HL-60 (cell line): Measurements from ENCODE around the gene FYN.

Source experiments
- DNase-seq, 2 experiments: peaks; one replicate each; pipeline ENCODE4 v3.0.0-alpha.2; 2010 to 2020; ENCODE audit warnings: low read depth in 1 of 2, low spot score in 1 of 2
- H3K27ac ChIP-seq: fragments of 250-450 bp; sonication (Bioruptor Pico); replicated peaks from 2 replicates; pipeline ENCODE4 v1.5.1; 2020; ENCODE audit warnings: mild to moderate bottlenecking, moderate library complexity
- H3K27me3 ChIP-seq: fragments of 250-450 bp; sonication (Bioruptor Pico); 2 replicates; pipeline ENCODE4 v1.5.1; 2021; ENCODE audit warnings: mild to moderate bottlenecking, moderate library complexity; ENCODE audit not compliant: insufficient read depth, poor library complexity, severe bottlenecking
- H3K4me3 ChIP-seq: replicated peaks from 2 replicates; pipeline ENCODE4 v1.5.1; 2011; ENCODE audit warnings: mild to moderate bottlenecking, control low read depth, low read length; ENCODE audit not compliant: insufficient read depth
- GABPA ChIP-seq: IDR thresholded peaks from 2 replicates; pipeline ENCODE4 v1.6.1; 2012; ENCODE audit warnings: low read depth
- POLR2AphosphoS5 ChIP-seq: IDR thresholded peaks from 2 replicates; pipeline ENCODE4 v1.6.1; 2012; ENCODE audit warnings: low read depth
- SPI1 ChIP-seq: IDR thresholded peaks from 2 replicates; pipeline ENCODE4 v1.6.1; 2012; ENCODE audit warnings: low read depth, mild to moderate bottlenecking, borderline replicate concordance
- TF ChIP-seq, protein P1 (sequence below): IDR thresholded peaks from one replicate; pipeline ENCODE4 v1.5.1; 2011; ENCODE audit warnings: low read length, control low read depth, inconsistent platforms; ENCODE audit not compliant: insufficient read depth
- TF ChIP-seq, protein P2 (sequence below): IDR thresholded peaks from 2 replicates; pipeline ENCODE4 v1.6.1; 2012; ENCODE audit warnings: low read depth; ENCODE audit not compliant: insufficient replicate concordance

FYN gene

DNA sequence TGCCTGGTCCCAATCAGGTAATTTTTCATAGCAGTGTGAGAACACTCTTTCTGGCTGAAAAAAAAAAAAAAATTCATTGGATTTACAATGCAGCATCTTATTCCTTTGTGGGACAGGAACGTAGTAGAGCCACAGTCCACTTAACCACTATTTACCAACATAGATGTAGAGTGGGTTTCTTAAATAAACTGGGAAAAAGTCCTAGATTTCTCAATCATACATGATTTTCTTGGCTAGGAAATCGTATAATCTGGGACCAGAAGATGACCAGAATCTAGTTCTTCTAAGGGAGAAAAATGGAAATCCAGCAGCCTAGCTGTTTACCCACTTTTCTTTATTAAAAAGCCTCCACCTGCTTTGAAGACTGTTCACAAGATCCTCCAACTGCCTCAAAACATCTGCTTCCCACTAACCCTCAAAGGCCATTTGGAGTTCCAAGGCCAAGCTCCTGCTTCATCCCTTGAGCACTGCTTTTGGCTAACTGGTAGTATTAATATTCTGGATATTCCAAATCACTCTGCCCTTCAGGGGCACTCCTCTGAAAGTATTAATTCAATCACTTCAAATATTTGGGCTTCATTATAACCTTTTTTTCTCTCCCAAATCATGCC, 70.4 kb downstream of the FYN start:
- DNase-seq, result no peak
- no peak overlapping the region for H3K4me3 ChIP-seq
- TF ChIP-seq, protein P1, sequence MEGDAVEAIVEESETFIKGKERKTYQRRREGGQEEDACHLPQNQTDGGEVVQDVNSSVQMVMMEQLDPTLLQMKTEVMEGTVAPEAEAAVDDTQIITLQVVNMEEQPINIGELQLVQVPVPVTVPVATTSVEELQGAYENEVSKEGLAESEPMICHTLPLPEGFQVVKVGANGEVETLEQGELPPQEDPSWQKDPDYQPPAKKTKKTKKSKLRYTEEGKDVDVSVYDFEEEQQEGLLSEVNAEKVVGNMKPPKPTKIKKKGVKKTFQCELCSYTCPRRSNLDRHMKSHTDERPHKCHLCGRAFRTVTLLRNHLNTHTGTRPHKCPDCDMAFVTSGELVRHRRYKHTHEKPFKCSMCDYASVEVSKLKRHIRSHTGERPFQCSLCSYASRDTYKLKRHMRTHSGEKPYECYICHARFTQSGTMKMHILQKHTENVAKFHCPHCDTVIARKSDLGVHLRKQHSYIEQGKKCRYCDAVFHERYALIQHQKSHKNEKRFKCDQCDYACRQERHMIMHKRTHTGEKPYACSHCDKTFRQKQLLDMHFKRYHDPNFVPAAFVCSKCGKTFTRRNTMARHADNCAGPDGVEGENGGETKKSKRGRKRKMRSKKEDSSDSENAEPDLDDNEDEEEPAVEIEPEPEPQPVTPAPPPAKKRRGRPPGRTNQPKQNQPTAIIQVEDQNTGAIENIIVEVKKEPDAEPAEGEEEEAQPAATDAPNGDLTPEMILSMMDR, result no peak
- TF ChIP-seq SPI1 (no peak), POLR2AphosphoS5 (no peak), GABPA (no peak)
- TF ChIP-seq, protein P2, sequence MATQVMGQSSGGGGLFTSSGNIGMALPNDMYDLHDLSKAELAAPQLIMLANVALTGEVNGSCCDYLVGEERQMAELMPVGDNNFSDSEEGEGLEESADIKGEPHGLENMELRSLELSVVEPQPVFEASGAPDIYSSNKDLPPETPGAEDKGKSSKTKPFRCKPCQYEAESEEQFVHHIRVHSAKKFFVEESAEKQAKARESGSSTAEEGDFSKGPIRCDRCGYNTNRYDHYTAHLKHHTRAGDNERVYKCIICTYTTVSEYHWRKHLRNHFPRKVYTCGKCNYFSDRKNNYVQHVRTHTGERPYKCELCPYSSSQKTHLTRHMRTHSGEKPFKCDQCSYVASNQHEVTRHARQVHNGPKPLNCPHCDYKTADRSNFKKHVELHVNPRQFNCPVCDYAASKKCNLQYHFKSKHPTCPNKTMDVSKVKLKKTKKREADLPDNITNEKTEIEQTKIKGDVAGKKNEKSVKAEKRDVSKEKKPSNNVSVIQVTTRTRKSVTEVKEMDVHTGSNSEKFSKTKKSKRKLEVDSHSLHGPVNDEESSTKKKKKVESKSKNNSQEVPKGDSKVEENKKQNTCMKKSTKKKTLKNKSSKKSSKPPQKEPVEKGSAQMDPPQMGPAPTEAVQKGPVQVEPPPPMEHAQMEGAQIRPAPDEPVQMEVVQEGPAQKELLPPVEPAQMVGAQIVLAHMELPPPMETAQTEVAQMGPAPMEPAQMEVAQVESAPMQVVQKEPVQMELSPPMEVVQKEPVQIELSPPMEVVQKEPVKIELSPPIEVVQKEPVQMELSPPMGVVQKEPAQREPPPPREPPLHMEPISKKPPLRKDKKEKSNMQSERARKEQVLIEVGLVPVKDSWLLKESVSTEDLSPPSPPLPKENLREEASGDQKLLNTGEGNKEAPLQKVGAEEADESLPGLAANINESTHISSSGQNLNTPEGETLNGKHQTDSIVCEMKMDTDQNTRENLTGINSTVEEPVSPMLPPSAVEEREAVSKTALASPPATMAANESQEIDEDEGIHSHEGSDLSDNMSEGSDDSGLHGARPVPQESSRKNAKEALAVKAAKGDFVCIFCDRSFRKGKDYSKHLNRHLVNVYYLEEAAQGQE, result no peak
- no peaks in the 10 kb centered on the region for H3K27me3 ChIP-seq
- no peak overlapping the region for H3K27ac ChIP-seq

GRCh38 chr6:111802015-111802414, 71.2 kb downstream of the FYN start:
- H3K27me3 ChIP-seq, result no peaks in the 10 kb centered on the region
- no peak overlapping the region for H3K4me3 ChIP-seq
- H3K27ac ChIP-seq, result no peak overlapping the region
- TF ChIP-seq POLR2AphosphoS5, result no peak
- TF ChIP-seq GABPA, result no peak
- peak; percentile 54; the same call in 1 of the 2 replicates for TF ChIP-seq SPI1
- TF ChIP-seq, protein P1, result no peak
- TF ChIP-seq, protein P2, result no peak
- DNase-seq, result no peak

DNA sequence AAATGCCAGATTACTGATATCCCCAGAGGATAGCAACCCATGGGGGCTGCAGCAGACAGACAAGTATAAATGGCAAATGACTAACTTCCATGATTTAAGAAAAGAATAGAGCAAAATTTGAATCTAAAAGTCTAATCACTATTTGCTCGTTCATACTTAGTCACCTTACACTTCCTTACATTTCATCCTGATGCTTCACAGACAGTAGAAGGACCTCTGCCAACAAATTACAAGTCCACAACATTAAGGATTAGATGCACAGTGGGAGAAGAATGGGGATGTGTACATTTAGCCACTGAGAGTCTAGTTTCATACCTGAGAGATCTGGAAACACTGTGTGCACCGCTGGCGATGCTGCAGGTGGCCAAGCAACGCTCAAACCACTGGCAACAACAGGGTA, 72.4 kb downstream of the FYN start:
- Histone ChIP-seq H3K4me3 (no peak overlapping the region), H3K27me3 (no peaks in the 10 kb centered on the region), H3K27ac (no peak overlapping the region)
- no peak for DNase-seq
- TF ChIP-seq GABPA, result no peak
- TF ChIP-seq POLR2AphosphoS5, result no peak
- TF ChIP-seq, protein P2, result no peak
- TF ChIP-seq, protein P1, result no peak
- TF ChIP-seq SPI1, result no peak
